Fibroblast of villous mesenchyme (primary cell): ENCODE data around the gene NCAM1. TPM values are rescaled to one million over a fixed set of nuclear protein-coding genes. Genes with fewer than 3 reads are reported as not detected.

ENCODE experiments used
- DNase-seq: peaks from one replicate; pipeline ENCODE4 v3.0.0-alpha.2; 2010; ENCODE audit warnings: low read depth
- H3K4me3 ChIP-seq: 2 replicates; pipeline ENCODE4 v1.5.1; 2011; ENCODE audit warnings: low read depth, mild to moderate bottlenecking, low read length
- CTCF ChIP-seq: IDR thresholded peaks from 2 replicates; pipeline ENCODE4 v1.5.1; 2012; ENCODE audit warnings: low read depth, mild to moderate bottlenecking, low read length; ENCODE audit not compliant: insufficient read depth
- total RNA-seq: library from RNA; depleted of rRNA; stranded (reverse); fragments of >200 nt; gene quantifications from 2 replicates; pipeline ENCODE4 v1.2.3, GENCODE V29; 2012

The NCAM1 gene
- total RNA-seq, 1 donor: 0.86 TPM

GRCh38 chr11:113198972-113199661 lies 237.9 kb downstream of the NCAM1 start:
- TF ChIP-seq CTCF: no peak
- no peak overlapping the region for H3K4me3 ChIP-seq
- DNase-seq: peak; percentile 74

GRCh38 chr11:113199866-113200265 lies 238.6 kb downstream of the NCAM1 start:
- H3K4me3 ChIP-seq: no peak overlapping the region
- DNase-seq: no peak
- no peak for TF ChIP-seq CTCF

- no peak for DNase-seq
- no peak for TF ChIP-seq CTCF
- H3K4me3 ChIP-seq: no peak overlapping the region
Observed at GRCh38 chr11:113201054-113201818, 240.0 kb downstream of the NCAM1 start.

- no peak overlapping the region for H3K4me3 ChIP-seq
- TF ChIP-seq CTCF: no peak
- DNase-seq: no peak
Observed at GRCh38 chr11:113202431-113202830, 241.2 kb downstream of the NCAM1 start.

GRCh38 chr11:113203141-113203753 lies 242.0 kb downstream of the NCAM1 start:
- no peak for DNase-seq
- TF ChIP-seq CTCF: no peak
- H3K4me3 ChIP-seq: no peak overlapping the region

- no peak for DNase-seq
- no peak overlapping the region for H3K4me3 ChIP-seq
- no peak for TF ChIP-seq CTCF
Observed at GRCh38 chr11:113204280-113204679, 243.1 kb downstream of the NCAM1 start.
